ENCODE results near the gene PDIK1L.

PDIK1L gene

DNA sequence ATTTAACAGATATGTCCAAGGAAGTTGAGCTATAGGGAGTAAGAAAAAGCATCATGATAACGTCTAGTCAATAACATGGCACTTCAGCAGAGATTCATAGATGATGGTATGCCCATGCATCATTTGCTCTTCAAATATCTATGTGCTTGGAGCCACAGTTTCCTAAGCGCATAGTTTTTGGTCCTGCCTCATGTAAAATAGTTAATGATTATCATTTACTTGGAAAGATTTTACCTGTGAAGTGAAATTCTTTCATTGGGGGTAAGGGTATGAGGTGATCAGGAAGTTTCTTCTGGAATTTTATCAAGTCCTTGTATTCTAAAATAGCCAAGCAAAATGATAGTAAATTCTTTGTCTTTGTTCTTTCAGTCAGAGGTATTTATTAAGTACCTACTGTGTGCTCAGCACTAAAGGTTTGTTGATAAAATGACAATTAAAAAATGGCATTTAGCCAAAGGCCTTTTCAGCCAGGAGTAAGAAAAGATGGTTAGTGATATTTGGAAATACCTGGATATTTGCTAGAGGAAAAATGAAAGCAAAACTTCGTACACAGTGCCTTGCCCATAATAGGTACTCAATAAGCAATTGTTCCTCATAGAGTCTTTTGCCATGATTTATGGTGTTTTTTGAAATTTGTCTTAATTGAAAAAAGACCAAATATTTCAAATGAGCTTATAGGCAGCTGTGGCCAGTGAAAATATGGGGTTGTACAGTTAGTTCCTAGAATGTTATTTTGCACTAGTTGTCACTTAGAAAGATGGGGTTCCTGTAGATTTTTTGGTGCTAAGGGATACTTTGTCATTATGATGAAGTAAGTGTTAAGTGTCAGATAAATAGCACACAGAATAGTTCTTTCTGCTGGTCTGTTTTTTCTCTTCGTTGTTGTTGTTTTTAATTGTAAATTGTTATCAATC, 13.1 kb downstream of the PDIK1L start:
- Mint-ChIP-seq H3K4me3 (no peak overlapping the region), H3K4me1 (ENCODE audit: low read depth) (peaks cover 63% of the 10 kb centered on the region), H3K27me3 (no peaks in the 10 kb centered on the region), H3K36me3 (no peaks in the 10 kb centered on the region), H3K27ac (peak overlapping the region; percentile 16), H3K9me3 (ENCODE audit: low read depth) (no peaks in the 10 kb centered on the region)

DNA sequence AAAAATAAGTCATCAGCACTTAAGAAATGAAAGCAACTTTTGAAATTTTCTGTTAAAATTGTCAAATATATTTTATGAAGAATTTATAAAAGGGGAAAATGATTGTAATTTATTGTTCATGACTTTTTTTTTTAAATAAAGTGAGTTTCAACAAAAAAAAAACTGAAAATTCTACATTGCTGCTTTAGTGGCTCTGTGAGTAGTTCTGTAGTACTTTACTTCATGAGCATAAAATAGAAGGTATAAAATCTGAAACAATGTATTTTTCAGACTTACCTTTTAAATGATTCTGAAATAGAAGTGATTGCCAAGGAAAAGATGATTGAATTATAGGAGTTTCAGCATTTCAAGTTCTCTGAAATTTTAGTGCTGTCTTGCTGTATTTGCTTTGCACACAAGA, 13.8 kb downstream of the PDIK1L start:
- Mint-ChIP-seq H3K4me3 (no peak overlapping the region), H3K27me3 (no peaks in the 10 kb centered on the region), H3K9me3 (ENCODE audit: low read depth) (no peaks in the 10 kb centered on the region), H3K27ac (no peak overlapping the region), H3K4me1 (ENCODE audit: low read depth) (peaks cover 56% of the 10 kb centered on the region), H3K36me3 (no peaks in the 10 kb centered on the region)

- peaks cover 55% of the 10 kb centered on the region for H3K4me1 Mint-ChIP-seq (ENCODE audit: low read depth)
- H3K4me3 Mint-ChIP-seq = peak overlapping the region; percentile 69
- H3K36me3 Mint-ChIP-seq = no peaks in the 10 kb centered on the region
- peak overlapping the region; percentile 55 for H3K27ac Mint-ChIP-seq
- no peaks in the 10 kb centered on the region for H3K27me3 Mint-ChIP-seq
- no peaks in the 10 kb centered on the region for H3K9me3 Mint-ChIP-seq (ENCODE audit: low read depth)
These were observed 14.3 kb downstream of the PDIK1L start for GRCh38 chr1:26125946-26126320.

DNA sequence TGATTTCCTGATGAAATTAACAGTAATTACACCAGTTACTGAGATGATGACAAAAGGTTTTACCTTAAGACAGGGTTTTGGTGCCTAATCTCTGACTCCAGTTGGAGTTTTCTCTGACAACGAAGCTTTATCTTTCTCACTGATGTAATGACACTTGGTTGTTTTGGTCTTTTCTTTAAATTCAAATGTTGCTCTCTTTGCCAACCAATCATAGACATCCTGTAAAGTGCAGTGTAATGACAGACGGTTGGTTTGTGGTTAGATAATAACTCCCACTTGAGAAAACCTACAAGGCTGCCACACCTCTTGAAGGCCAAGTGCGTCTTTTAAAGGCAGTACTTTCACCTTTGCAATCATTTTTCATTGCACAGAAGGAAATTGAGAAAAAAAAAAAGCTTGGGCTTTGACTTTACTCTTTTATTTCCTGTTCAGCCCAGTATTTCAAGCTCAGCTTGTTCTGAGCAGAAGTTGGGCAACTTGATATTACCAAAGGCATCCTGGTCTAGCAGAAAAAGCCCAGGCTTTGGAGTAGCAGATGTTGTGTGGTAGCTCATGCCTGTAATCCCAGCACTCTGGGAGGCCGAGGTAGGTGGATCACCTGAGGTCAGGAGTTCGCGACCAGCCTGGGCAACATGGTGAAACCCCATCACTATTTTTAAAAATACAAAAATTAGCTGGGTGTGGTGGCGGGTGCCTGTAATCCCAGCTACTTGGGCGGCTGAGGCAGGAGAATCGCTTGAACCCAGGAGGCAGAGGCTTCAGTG, 14.9 kb downstream of the PDIK1L start:
- no peaks in the 10 kb centered on the region for H3K36me3 Mint-ChIP-seq
- no peaks in the 10 kb centered on the region for H3K27me3 Mint-ChIP-seq
- no peaks in the 10 kb centered on the region for H3K9me3 Mint-ChIP-seq (ENCODE audit: low read depth)
- peak overlapping the region; percentile 55 for H3K27ac Mint-ChIP-seq
- peak overlapping the region; percentile 69 for H3K4me3 Mint-ChIP-seq
- H3K4me1 Mint-ChIP-seq (ENCODE audit: low read depth) = peaks cover 55% of the 10 kb centered on the region

- Mint-ChIP-seq H3K4me3 (peak overlapping the region; percentile 46), H3K36me3 (no peaks in the 10 kb centered on the region), H3K27ac (peak overlapping the region; percentile 54), H3K27me3 (no peaks in the 10 kb centered on the region), H3K4me1 (ENCODE audit: low read depth) (peaks cover 53% of the 10 kb centered on the region), H3K9me3 (ENCODE audit: low read depth) (no peaks in the 10 kb centered on the region)
These were observed 15.9 kb downstream of the PDIK1L start for GRCh38 chr1:26127235-26128163.

DNA sequence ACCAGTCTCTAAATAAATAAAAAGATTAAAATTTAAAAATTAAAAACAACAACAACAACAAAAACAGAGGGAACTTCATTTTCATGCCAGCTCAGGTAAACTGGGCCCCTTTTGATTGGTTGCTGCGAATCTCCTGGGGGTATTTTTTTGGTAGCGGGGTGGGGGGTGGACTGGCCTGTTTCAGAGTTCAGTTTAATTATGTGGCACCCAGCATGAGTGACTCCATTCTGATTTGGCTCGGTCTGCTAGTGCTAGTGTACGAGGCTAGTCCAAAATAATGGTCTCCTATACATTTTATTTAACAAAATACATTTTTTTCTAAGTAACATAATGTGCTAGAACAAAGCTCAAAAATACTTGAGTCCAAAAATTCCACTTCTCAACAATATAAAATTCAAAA, 18.2 kb downstream of the PDIK1L start:
- H3K4me1 Mint-ChIP-seq (ENCODE audit: low read depth) = peaks cover 36% of the 10 kb centered on the region
- no peaks in the 10 kb centered on the region for H3K36me3 Mint-ChIP-seq
- H3K4me3 Mint-ChIP-seq = no peak overlapping the region
- H3K9me3 Mint-ChIP-seq (ENCODE audit: low read depth) = no peaks in the 10 kb centered on the region
- H3K27ac Mint-ChIP-seq = no peak overlapping the region
- no peaks in the 10 kb centered on the region for H3K27me3 Mint-ChIP-seq

- Mint-ChIP-seq H3K4me1 (ENCODE audit: low read depth) (peaks cover 29% of the 10 kb centered on the region), H3K27ac (no peak overlapping the region), H3K9me3 (ENCODE audit: low read depth) (no peaks in the 10 kb centered on the region), H3K27me3 (no peaks in the 10 kb centered on the region), H3K4me3 (no peak overlapping the region), H3K36me3 (no peaks in the 10 kb centered on the region)
These were observed 19.1 kb downstream of the PDIK1L start for GRCh38 chr1:26130695-26131094.

GRCh38 chr1:26132128-26132833, 20.7 kb downstream of the PDIK1L start:
- Mint-ChIP-seq H3K4me1 (ENCODE audit: low read depth) (peaks cover 14% of the 10 kb centered on the region), H3K9me3 (ENCODE audit: low read depth) (no peaks in the 10 kb centered on the region), H3K4me3 (no peak overlapping the region), H3K36me3 (no peaks in the 10 kb centered on the region), H3K27ac (no peak overlapping the region), H3K27me3 (no peaks in the 10 kb centered on the region)

GRCh38 chr1:26132834-26133167, 21.2 kb downstream of the PDIK1L start:
- Mint-ChIP-seq H3K27me3 (no peaks in the 10 kb centered on the region), H3K27ac (no peak overlapping the region), H3K36me3 (no peaks in the 10 kb centered on the region), H3K4me3 (no peak overlapping the region), H3K9me3 (ENCODE audit: low read depth) (no peaks in the 10 kb centered on the region), H3K4me1 (ENCODE audit: low read depth) (peaks cover 9% of the 10 kb centered on the region)

DNA sequence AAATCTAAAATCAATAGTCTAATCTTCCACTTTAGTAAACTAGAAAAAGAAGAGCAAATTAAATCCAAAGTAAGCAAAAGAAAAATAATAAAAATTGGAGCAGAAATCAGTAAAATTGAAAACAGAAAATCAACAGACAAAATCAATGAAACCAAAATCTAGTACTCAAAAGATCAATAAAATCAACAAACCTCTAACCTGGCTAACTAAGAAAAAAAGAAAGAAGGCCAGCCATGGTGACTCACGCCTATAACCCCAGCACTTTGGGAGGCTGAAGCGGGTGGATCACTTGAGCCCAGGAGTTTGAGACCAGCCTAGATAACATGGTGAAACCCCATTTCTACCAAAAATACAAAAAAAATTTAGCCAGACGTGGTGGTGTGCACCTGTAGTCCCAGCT, 22.8 kb downstream of the PDIK1L start:
- no peak overlapping the region for H3K4me3 Mint-ChIP-seq
- no peaks in the 10 kb centered on the region for H3K27me3 Mint-ChIP-seq
- H3K4me1 Mint-ChIP-seq (ENCODE audit: low read depth) = peaks cover 10% of the 10 kb centered on the region
- H3K36me3 Mint-ChIP-seq = no peaks in the 10 kb centered on the region
- H3K27ac Mint-ChIP-seq = no peak overlapping the region
- no peaks in the 10 kb centered on the region for H3K9me3 Mint-ChIP-seq (ENCODE audit: low read depth)

- Mint-ChIP-seq H3K4me3 (peak overlapping the region; percentile 17), H3K9me3 (ENCODE audit: low read depth) (no peaks in the 10 kb centered on the region), H3K36me3 (no peaks in the 10 kb centered on the region), H3K4me1 (ENCODE audit: low read depth) (peaks cover 14% of the 10 kb centered on the region), H3K27me3 (no peaks in the 10 kb centered on the region), H3K27ac (peak overlapping the region; percentile 1)
These were observed 27.4 kb downstream of the PDIK1L start for GRCh38 chr1:26138974-26139558.

GRCh38 chr1:26142159-26142558, 30.5 kb downstream of the PDIK1L start:
- H3K27me3 Mint-ChIP-seq = peaks cover 5% of the 10 kb centered on the region
- H3K9me3 Mint-ChIP-seq (ENCODE audit: low read depth) = no peaks in the 10 kb centered on the region
- H3K4me3 Mint-ChIP-seq = no peak overlapping the region
- no peak overlapping the region for H3K27ac Mint-ChIP-seq
- H3K4me1 Mint-ChIP-seq (ENCODE audit: low read depth) = peaks cover 18% of the 10 kb centered on the region
- no peaks in the 10 kb centered on the region for H3K36me3 Mint-ChIP-seq

DNA sequence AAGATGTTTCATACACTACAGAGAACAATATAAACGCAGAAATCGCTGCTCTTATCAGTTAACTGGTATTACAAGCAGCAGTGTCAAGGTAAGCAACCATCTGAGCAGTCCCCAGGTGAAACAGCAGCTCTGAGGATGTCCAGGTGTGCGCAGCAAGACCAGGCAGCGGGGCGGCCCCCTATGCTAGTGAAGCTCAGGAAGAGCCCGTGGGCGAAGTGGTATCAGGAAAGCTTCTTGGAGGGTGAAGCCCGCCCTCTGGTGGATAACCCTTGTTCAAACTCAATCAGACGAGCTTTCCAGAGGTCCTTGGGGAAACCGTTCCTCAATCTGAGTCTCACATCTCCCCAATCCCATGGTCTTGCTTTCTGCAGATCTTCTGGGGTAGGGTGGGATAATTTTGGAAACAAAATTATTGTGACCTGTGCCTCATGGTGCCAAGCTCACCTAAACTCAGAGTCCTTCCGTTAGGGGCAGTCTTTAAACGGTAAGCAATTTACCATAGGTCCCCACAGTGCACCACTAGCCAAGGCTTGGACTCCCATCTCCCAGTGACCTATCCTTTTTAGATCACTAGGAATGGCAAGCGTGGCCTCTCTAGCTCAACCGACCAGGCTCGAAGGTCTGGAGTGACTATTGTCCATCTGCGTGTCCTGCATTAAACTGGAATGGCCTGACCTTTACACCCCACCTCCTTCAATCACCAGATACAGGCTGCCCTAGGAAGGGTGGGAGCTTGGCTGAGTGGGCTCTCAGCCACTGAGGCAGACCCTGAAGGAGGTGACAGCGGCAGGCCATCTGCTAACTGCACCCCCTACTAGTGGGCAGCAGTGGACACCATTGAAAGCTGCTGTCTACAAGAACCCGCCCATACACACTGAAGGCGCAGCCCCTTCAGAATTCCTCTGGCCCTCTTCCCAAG, 33.7 kb downstream of the PDIK1L start:
- Mint-ChIP-seq H3K4me1 (ENCODE audit: low read depth) (peaks cover 4% of the 10 kb centered on the region), H3K36me3 (no peaks in the 10 kb centered on the region), H3K27me3 (peaks cover 5% of the 10 kb centered on the region), H3K27ac (no peak overlapping the region), H3K9me3 (ENCODE audit: low read depth) (no peaks in the 10 kb centered on the region), H3K4me3 (no peak overlapping the region)

Data from activated naive CD8-positive, alpha-beta T cell (primary cell).